NCI-H748 treated with DMSO at 0.1 percent for 48 hours (cell line): ENCODE data around the gene STARD3.
A peak's percentile ranks its signal among the peaks of the same experiment; 100 is the strongest.
"Not testable (repeated sequence)": the region's sequence is repeated elsewhere in the genome, so short reads cannot be mapped to it uniquely, and the experiment has no call there.

Source experiments
- DNase-seq: peaks from one replicate; lab custom pipeline; 2025; lab: John Stamatoyannopoulos, UW

STARD3 gene

DNA sequence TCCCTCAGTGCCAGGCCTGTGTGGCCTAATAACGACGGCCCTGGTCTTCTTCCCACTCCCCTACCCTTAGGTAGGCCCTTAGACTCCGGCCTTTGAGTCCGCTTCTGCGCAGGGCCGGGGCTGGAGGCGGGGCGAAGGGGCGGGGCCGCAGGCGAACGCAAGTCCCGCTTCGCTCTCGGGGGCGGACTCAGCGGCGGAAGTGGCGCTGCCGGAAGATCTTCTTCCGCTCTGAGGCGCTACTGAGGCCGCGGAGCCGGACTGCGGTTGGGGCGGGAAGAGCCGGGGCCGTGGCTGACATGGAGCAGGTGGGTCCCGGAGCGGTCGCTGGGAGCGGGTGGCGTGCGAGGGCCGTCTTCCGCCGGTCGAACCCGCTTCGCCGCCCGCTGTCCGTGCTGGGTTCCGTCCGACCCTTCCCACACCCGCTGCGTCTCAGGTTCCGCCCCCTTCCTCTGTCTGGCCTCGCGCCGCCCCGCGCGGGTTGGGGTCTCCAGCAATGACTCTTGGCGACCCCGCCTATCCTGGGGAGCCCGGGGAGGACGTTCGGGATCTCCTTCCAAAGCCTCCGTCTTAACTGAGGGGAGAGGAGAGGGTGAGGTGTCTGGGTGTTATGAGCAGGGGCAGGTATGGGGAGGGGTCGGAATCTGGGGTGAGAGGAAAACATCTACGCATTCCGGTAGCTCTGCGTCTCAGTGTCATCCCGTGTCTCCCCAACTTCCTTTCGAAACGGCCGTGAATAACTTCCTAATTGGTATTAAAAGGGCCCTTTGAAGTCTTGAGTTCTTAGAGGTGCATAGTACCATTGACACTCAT, at the start of gene STARD3:
Gene STARD3 (plus strand): TSS at position 218 of the 810 bp plus-strand sequence. CDS start 16,388 bp downstream, outside the sequence.
- peak; percentile 48 for DNase-seq

DNA sequence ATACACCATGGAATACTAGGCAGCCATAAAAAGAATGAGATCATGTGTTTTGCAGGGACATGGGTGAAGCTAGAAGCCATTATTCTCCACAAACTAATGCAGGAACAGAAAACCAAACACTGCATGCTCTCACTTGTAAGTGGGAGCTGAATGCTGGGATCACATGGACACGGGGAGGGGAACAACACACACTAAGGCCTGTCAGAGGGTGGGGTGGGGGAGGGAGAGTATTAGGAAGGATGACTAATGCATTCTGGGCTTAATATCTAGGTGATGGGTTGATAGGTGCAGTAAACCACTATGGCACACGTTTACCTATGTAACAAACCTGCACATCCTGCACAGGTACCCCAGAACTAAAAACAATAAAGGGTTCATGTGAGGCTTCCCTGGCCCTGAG, 46.8 kb upstream of the STARD3 start:
- DNase-seq, result not testable (repeated sequence)

DNA sequence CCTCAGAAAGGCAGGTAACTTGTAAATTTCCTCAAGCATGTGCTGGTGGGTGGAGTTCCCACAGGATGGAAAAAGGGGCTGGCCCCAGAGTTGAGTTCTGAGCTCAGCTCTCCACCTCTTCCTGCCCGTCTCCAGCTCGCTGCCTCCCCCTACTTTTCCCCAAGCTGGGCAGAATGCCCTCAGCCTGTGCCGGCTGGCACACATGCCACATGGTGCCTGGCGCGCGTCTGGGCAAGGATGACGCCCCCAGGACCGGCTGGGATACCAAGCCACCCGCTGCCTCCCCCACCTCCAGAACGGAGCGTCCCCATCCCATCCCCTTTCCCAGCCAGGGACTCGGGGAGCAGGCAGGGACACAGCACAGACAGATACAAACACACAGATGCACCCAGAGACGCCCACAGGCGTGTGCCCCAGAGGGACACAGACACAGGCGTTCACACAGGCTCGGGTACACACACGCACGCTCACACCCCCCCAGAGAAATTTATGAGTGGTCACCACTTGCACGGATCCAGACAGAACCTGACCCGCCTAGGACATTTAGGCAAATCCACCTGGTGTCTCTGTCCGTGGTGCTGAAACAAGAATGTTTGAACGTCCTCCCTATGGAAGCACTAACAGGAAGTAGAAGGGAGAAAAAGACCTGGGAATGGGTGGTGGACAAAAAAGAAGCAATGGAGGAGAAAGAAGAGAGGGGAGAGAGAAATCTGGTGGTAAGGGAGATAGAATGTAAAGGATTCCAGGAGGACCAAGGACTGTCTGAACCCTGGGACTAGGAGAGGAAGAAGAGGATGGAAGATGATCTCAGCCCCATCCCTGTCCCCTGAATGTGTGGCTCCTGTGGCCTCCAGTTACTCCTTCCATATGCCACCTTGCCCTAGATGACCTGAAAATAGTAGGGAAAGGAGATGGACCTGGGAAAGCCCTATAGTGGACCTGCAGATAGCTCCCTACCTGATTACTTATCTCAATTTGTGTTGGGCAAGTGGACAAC, 44.7 kb upstream of the STARD3 start:
- no peak for DNase-seq

DNA sequence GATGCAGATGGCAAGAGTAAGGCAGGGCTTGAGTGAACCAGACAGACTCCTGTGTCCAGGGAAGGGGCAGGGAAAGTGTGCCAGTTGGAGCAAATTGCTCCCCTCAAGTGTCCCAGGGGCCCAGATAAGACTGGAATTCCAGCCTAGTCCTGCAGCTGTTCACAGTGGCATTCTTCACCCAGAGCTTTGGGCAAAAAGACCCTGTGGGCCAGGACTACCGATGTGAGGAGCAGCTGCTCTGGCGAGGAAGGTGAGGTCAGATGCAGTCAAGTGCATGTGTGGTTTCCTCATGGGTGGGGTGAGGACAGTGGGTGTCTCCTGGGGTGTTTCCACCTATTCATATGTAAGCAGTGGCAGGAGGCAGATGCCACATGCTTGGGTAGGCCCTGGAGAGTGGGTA, 43.6 kb upstream of the STARD3 start:
- DNase-seq, result no peak

DNA sequence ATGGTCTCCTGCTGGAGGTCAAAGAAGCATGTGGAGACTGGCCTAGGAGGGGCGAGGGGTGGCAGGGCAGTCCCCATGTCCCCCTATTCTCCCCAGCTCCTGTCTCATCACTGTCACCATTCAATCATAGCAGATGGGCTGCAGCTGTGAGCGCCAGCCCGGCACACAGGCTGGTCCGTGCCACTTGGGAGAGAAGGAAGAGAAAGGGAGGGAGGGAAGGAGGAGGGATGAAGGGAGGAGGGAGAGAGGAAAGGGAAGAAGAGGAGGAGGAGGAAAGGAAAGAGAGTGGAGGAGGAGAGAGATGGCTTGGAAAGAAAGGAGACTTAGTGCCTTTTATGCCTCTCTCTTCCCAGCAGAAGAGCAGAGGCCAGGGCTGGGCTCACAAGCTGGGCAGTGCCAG, 41.6 kb upstream of the STARD3 start:
- DNase-seq, result no peak

DNA sequence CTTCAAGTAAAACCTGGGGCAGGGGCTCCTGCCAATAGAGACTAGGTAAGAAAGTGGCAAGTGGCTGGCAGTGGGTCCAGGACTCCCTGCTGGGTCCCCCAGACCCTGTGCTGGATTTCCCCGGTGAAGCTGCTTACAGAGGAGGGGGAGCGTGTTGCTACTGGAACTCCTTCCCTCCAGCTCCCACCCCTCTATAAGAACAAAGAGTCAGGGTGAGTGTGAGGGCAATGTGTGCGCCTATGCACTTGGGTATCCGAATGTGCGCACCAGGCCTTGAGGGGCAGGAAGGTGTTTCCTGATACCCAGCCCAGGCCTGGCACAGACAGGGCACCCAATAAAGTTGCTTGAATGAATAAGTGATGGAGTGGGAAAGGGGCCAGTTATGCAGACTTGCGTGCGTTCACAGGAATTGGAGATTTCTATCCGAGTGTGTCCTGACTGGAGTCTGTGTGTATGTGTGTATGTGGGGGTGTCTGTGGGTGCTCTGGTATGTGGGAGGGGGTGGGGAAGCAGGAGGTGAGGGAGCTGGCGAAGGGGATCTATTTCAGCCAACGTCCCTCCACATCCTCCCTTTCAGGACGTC, 40.9 kb upstream of the STARD3 start:
- DNase-seq, result no peak

DNA sequence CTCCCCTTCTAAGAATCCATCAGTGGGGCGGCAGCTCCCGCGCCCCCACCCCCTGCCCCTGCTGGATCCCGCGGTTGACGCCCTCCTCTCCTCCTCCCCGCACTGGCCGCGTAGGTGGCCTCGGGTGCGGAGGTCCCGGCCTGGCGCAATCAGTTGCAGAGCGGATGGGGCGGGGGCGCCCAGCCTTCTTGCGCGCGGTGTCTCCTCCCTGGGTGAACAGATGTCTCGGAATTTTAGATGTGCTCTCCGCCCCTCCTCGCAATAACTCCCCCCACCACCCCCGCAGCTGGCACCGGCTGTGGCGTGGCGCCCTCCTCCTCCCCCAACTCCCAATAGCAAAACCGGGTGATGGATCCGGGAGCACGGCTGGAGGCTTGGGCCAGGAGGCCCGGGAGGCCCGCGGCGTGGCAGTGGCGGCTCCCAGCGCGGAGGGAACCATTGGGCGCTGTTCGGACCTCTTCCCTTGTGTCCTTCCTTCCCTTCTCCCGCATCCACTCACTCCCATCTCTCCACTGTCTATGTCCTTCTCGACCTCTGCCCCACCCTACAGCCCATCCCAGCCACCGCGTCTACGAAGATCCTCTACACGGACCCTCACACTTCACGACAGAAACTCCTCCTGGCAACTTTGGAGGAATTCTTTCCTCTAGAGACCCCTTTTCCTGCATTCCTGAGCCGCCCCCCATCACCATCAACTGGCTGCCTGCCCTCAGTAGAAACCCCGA, 40.2 kb upstream of the STARD3 start:
- DNase-seq, result no peak

DNA sequence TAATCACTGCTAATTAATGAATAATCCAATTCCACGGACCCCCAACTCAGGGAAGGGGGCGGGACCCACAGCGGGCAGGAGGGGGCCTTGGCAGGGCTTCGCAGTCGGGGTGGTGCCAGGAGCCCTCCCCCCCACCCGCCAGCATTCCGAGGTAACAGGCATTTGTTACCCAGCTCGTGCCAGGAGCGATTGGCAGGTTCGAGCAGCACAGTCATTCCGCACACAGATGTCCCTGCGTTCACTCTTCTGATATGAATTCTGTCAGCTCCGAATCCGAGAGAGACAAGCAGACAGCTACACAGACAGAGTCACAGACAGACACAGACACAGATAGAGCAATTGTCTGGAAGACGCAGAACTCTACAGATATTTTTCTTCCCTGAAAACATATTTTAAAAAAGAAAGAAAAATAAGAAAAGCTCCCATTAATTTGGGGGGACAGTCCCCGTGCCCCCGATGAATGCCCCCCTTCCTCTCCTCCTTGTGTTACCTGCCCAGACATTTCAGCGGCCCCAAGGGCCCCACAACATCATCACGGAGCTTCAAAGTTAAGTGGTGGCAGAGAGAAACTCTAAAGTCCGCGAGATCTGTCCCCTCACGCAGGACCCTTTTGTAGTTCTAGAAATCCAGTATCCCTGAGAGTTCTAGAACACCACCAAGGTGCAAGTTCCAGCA, 39.4 kb upstream of the STARD3 start:
- DNase-seq, result no peak

DNA sequence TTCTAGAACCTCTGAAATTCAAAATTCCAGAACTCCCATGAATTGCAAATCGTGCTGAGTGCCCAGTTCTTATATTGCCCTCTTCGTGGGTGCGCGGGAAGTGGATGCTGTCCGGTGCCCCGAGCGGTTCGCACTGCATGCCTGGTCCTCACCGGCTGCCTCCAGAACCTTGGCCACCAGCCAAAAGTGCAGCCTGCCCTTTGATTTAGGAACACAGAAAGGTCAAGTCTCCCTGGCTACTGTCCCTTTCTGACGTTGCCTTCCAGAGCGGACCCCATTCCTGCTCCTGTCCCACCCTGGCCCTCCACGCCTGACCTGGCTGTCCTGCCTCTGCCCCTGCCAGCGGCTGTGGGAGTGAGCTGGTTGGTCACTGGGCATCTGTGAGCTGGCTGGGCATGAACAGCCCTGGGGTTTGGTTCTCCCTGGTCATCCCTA, 38.9 kb upstream of the STARD3 start:
- no peak for DNase-seq

DNA sequence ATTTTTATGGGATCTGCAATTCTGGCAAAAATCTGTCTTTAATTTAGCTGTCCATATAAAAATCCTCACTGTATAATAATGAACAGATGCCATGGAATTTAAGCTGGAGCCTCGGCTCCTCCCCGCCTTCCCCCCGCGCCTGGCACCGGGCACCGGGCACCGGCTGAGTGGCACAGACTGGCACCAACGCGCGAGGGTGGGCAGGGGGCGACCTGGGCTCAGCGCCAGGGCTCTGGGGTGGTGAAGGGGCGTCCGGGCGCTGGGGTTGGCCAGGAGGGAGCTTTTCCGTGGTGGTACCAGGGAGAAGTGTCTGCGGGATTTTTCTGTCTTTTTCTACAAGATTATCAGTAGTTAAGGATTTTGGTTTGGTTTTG, 38.3 kb upstream of the STARD3 start:
- no peak for DNase-seq

DNA sequence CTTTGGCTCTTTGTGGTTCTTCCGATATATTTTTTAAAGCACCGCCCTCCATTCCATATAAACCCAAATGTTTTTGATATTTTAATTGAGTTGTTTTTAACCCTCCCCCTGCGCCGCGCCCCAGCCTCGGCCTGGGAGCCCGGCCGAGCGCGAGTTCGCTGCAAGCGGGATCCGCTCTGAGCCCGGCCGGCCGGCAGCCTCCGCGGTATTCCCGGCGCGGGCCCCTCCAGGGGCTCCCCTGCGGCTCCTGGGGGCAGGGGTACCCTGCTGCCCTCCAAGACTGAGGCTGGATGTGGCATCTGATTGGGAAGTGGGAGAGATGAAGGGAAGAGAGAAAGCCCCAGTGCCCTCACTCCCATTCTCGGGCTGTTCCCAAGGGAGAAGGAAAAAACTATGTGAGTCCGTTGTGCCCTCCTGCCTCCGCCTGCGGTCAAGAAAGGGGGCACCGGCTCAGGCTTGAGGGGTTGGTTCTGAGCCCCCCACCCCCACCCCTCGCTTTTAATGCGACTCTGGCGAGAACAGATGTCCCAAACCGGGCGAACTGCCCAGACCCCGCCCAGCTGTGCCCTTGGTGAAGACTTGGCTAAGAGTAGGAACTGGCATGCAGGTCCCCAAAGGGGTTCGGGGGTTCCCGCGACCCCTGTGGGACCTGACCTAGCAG, 37.8 kb upstream of the STARD3 start:
- DNase-seq, result no peak

DNA sequence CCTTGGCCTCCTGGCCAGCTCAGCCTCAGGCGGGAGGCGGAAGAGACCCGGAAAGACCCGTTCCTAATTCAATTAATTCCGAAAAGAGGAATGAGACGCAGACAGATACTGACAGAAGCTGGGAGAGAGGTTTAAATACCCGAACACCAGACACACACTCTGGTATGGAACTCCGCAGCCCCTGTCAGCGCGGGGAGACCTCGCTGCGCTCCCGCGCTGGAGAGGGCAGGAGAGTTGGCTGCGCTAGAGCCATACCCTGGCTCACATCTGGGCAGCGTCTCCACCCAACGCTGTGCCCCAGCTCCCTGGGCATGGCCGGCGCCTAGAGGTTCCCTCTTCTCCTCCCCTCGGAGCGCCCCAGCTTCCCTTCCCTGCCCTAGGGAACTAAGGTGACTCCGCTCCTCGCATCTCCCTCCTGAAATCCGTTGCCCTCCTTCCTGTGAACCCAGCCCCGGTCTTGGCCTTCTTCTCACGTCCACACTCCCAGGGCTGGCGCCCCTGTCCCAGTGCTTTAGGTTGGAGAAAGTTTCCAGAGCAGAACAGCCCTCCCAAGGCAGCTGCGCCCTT, 37.2 kb upstream of the STARD3 start:
- DNase-seq, result no peak

DNA sequence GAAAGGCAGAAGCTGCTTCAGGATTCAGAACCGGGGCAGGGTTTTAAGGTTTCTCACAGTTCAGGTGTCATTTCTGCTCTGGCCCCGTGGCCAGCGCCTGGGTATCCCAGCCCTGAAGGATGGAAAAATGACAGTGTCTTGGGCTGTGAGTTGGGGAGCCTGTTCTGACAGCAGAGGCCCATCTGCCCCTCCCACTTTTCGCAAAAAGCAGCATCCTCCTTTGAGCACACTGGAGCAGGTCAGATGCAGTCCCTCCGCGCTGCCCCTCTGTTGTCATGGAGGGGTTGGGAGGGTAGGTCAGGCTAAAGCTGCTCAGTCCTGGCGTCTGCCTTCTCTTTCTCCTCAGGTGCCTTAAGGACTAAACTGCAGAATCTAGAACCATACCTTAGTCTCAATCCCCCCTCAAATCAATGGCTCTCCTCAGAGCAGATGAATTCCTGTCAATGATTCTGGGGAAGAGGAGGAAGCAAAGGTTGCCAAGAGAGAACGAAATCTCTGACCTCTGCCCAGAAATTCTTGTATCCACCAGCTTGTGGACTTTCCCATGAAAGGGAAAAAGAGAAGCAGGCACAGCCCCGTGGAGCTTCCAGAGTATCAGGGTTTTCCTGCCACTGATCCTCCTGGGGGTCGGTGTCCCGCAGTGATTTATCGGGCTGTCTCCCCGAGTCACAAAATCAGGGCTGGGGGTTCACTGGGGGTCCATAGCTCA, 36.5 kb upstream of the STARD3 start:
- no peak for DNase-seq

DNA sequence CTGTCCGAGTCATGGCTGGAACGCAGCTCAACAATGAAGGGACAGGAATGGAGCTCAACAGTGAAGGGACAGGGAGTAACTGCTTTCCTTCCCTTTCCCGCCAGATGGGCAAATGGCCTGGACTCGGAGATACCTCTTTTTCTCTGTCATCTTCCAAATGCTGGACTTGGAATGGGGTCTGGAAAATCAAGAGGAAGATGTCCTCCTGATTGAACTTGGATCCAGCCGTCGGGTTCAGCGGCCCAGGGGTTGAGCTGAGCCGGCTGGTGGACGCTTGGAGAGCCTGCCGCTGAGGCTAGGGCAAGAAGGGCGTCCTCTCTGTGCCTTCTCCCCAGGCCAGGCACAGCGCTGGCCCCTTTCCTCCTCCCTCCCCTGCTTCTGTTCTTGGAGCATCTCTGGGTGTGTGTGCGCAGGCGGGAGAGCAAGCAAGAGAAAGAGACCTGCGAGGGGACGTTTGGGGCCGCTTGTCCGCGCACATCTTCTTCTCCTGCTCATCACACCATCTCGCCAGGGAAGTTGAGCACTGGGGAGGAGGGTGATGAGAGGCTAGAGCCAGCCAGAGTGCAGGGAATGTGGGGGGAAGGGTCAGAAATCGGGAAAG, 35.8 kb upstream of the STARD3 start:
- no peak for DNase-seq

DNA sequence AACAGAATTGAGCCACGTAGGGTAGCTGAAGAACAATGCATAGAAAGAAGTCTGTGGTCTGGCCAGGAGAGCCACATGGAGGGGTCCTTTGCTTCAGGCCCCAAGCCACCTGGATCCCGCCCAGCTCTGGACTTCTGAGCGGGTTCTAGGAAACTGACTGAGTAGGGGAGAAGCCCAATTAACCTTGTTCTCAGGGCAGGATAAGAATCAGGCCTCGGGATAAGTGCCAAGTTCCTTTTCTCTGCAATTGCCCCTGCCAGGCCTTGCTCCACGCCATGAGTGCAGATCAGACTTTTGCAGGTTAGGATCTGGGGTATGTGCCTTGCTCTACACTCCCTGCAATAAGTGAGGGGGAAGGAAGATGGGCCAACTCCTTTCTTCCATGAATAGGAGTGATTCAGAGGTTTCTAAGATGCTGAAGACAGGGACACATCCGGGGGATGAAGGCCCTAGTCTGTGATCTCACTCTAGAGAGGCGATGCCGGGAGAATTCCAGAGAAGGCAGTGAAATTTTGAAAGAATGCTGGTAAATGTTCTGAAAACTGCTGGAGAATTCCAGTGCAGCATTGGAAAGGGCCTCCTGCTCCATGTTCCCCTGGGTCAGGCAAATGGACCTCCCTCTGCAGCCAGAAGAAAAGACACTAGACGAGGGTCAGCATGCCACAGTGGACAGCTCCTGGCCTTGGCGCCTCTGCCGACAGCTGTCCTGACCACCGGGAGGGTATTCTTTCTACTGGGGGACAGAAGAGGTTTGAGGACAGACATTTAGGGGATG, 35.0 kb upstream of the STARD3 start:
- no peak for DNase-seq

DNA sequence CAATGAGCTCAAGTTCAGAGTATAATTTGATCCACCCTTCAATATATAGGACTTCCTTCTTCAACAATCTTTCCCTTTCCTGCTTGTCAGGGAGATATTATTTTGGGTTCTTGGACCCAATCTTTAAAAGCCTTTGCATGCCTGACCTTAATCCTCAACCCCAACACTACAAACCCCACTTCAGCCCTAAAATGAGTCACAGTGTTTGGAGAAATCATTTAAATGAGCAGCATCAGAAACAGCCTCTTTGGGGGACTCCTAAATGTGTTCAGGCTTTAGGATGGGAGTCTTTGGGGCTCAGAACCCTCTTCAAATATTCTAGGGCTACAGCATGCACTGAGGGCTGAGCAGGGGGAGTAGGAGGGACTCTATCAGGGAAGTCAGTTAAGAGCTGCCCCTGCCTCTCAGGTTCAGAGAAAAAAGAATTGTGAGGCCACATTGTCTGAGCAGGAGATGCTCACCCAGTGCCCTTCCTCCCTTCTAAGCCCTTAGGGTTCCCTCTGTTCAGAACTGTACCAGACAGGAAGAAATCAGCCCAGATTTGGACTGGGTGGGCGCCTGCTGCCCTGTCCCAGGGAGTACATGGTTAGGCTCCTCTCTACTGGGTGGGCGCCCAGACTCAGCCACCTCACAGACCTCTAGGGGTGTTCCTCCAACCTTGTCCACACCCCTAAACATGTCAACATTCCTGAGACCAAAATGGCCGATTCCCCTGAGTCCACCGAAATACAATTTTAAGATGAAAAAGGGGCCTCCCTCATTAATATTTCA, 34.2 kb upstream of the STARD3 start:
- no peak for DNase-seq

DNA sequence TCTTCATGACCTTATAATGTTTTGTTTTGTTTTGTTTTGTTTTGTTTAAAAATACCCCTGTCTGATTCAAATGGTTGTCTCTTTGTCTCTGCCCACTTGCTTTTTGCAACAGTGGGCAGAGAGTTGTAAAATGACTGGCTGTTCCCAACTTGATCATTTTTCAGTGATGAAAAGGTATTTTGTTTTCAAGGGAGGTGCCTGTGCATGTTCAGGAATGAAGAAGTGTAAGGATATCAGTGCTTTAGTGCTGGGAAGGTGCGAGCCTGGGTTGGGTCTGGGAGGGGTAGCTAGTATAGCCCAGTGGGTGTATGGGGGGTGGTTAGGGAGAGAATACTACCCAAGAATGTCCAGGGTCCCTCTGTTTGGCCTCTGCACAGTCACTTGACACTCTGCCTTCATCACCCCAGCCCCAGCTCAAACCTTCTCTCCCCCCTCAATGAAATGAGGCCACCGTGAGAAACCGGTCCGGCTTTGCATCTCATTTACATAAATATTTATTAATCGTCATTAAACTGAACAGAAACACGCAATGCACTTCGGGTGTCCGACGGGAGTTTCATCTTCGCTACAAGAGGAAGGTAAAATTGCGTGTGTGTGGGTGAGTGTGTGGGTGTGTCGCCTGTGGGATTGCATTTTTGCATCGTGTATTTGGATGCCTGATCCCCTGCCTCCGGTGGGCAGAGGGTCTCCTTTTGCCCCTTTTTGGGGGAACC, 33.5 kb upstream of the STARD3 start:
- no peak for DNase-seq
